ENCODE data around the gene IRF6. TPM values are rescaled to one million over a fixed set of nuclear protein-coding genes. Genes with fewer than 3 reads are reported as not detected.

The IRF6 gene
- total and polyA plus RNA-seq, 2 donors (not counting 1 experiment from before 2014, with no cell fraction given) = 0.66 to 1.00 TPM

- no peak overlapping the region for H3K9ac ChIP-seq (ENCODE audit: insufficient read depth, low read length)
- no peak overlapping the region for H3K27ac ChIP-seq (ENCODE audit: insufficient read depth, low read length)
- no peaks in the 10 kb centered on the region for H3K9me3 ChIP-seq (ENCODE audit: control insufficient read depth, insufficient read depth, low read depth, low read length)
- H3K4me2 ChIP-seq (ENCODE audit: extremely low read depth, insufficient read depth, low read length) = no peak overlapping the region
- H3K4me3 ChIP-seq (replicated peaks in 1 of 4; ENCODE audit: control extremely low read depth in 1 of 4, insufficient read depth in 1 of 4, low read depth in 3 of 4, low read length in 4 of 4) = no peak overlapping the region
- H3K4me1 ChIP-seq (ENCODE audit: control insufficient read depth, extremely low read depth, insufficient read depth, low read length) = no peaks in the 10 kb centered on the region
- peaks cover 14% of the 10 kb centered on the region for H3K27me3 ChIP-seq (ENCODE audit: control insufficient read depth, insufficient read depth, low read length)
- no peak for TF ChIP-seq CTCF (conservative IDR thresholded peaks at IDR 0.05 in 1 of 2, IDR thresholded peaks at IDR 0.05 in 1 of 2; ENCODE audit: low read depth in 1 of 2, low read length in 2 of 2)
- TF ChIP-seq EZH2 (IDR thresholded peaks at IDR 0.05; ENCODE audit: low read length, missing control alignments) = no peak
- H3K36me3 ChIP-seq (ENCODE audit: control insufficient read depth, insufficient read depth, low read length) = no peaks in the 10 kb centered on the region
- no peaks in the 10 kb centered on the region for H3K79me2 ChIP-seq (ENCODE audit: control insufficient read depth, insufficient read depth, low read length)
- H2AFZ ChIP-seq (ENCODE audit: low read length) = no peak overlapping the region
- no peaks in the 10 kb centered on the region for H4K20me1 ChIP-seq (ENCODE audit: control insufficient read depth, extremely low read depth, insufficient read depth, low read length)
- no peak for DNase-seq (ENCODE audit: low read depth in 2 of 2)
Observed at GRCh38 chr1:209791920-209792319, 14.0 kb downstream of the IRF6 start.

DNA sequence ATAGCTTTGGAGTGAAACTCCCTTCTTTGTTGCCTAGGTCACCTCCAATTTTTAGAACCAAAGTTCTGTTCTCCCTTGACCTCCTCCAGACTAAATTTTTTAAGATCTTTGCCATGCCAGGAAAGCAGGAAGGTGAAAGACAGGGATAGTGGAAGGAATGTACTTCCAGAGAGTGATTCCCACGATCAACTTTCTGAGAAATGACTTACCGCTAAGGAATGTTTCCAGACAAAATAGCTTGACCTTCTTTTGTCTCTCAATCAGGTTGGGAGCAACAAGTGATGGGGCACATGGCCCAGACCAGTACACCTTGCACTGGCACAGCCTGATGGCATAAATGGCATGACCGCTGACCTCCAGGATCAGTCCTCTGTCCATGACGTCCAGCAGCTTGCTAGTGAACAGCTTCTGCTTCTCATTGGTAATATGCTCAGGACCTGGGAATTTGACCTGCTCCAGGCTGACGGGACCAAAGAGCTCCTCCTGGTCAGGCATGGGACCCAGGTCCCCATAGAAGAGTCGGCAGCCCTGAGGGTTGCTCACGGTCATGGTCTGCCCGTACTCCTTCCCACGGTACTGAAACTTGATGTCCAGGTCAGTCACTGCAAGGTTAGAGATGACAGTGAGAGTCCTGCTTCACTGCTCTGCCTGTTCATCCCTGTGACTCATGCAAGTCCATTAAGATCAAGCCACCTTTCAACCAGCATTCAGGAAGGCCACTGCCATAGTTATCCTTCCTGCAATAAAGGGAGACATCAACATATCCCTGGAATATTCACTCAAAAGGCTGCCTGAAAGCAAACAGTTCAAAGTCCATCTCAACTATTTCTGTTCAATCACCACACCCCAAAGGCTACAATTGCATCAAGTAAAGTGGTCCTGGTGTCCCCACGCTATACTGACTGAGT lies 15.4 kb downstream of the IRF6 start:
- TF ChIP-seq EZH2 (IDR thresholded peaks at IDR 0.05; ENCODE audit: low read length, missing control alignments) (no peak), CTCF (conservative IDR thresholded peaks at IDR 0.05 in 1 of 2, IDR thresholded peaks at IDR 0.05 in 1 of 2; ENCODE audit: low read depth in 1 of 2, low read length in 2 of 2) (no peak)
- H3K27me3 ChIP-seq (ENCODE audit: control insufficient read depth, insufficient read depth, low read length) = peaks cover 14% of the 10 kb centered on the region
- no peak overlapping the region for H3K4me3 ChIP-seq (replicated peaks in 1 of 4; ENCODE audit: control extremely low read depth in 1 of 4, insufficient read depth in 1 of 4, low read depth in 3 of 4, low read length in 4 of 4)
- no peak overlapping the region for H2AFZ ChIP-seq (ENCODE audit: low read length)
- peak in 1 of 2 donors; percentile 17 for DNase-seq (ENCODE audit: low read depth in 2 of 2)
- H3K4me1 ChIP-seq (ENCODE audit: control insufficient read depth, extremely low read depth, insufficient read depth, low read length) = no peaks in the 10 kb centered on the region
- no peaks in the 10 kb centered on the region for H3K9me3 ChIP-seq (ENCODE audit: control insufficient read depth, insufficient read depth, low read depth, low read length)
- no peaks in the 10 kb centered on the region for H3K36me3 ChIP-seq (ENCODE audit: control insufficient read depth, insufficient read depth, low read length)
- no peak overlapping the region for H3K4me2 ChIP-seq (ENCODE audit: extremely low read depth, insufficient read depth, low read length)
- no peak overlapping the region for H3K9ac ChIP-seq (ENCODE audit: insufficient read depth, low read length)
- no peak overlapping the region for H3K27ac ChIP-seq (ENCODE audit: insufficient read depth, low read length)
- no peaks in the 10 kb centered on the region for H3K79me2 ChIP-seq (ENCODE audit: control insufficient read depth, insufficient read depth, low read length)
- no peaks in the 10 kb centered on the region for H4K20me1 ChIP-seq (ENCODE audit: control insufficient read depth, extremely low read depth, insufficient read depth, low read length)

- Histone ChIP-seq H3K9me3 (ENCODE audit: control insufficient read depth, insufficient read depth, low read depth, low read length) (no peaks in the 10 kb centered on the region), H3K27me3 (ENCODE audit: control insufficient read depth, insufficient read depth, low read length) (peaks cover 6% of the 10 kb centered on the region), H3K4me3 (replicated peaks in 1 of 4; ENCODE audit: control extremely low read depth in 1 of 4, insufficient read depth in 1 of 4, low read depth in 3 of 4, low read length in 4 of 4) (no peak overlapping the region), H3K27ac (ENCODE audit: insufficient read depth, low read length) (no peak overlapping the region), H3K9ac (ENCODE audit: insufficient read depth, low read length) (no peak overlapping the region), H3K79me2 (ENCODE audit: control insufficient read depth, insufficient read depth, low read length) (no peaks in the 10 kb centered on the region), H3K36me3 (ENCODE audit: control insufficient read depth, insufficient read depth, low read length) (no peaks in the 10 kb centered on the region), H2AFZ (ENCODE audit: low read length) (no peak overlapping the region), H4K20me1 (ENCODE audit: control insufficient read depth, extremely low read depth, insufficient read depth, low read length) (no peaks in the 10 kb centered on the region), H3K4me2 (ENCODE audit: extremely low read depth, insufficient read depth, low read length) (no peak overlapping the region), H3K4me1 (ENCODE audit: control insufficient read depth, extremely low read depth, insufficient read depth, low read length) (no peaks in the 10 kb centered on the region)
- TF ChIP-seq CTCF (conservative IDR thresholded peaks at IDR 0.05 in 1 of 2, IDR thresholded peaks at IDR 0.05 in 1 of 2; ENCODE audit: low read depth in 1 of 2, low read length in 2 of 2) (no peak), EZH2 (IDR thresholded peaks at IDR 0.05; ENCODE audit: low read length, missing control alignments) (no peak)
- no peak for DNase-seq (ENCODE audit: low read depth in 2 of 2)
Observed at GRCh38 chr1:209789245-209789644, 16.7 kb downstream of the IRF6 start.

Data from fibroblast of lung (primary cell).